Stimulated activated effector memory CD8-positive, alpha-beta T cell treated with anti-CD3 and anti-CD28 coated beads, Interleukin-12 subunit alpha, Interleukin-12 subunit beta, amount 100 ng/mL, for 72 hours (primary cell): ENCODE measurements around the gene PRCP.
"Not testable (repeated sequence)": the region's sequence is repeated elsewhere in the genome, so short reads cannot be mapped to it uniquely, and the experiment has no call there.

ENCODE experiments used
- ATAC-seq: fragments of 150-1000 bp; cut with Tn5 transposase; 2 replicates; pipeline ENCODE4 v1.10.0; 2021
- DNase-seq, 2 donors: peaks; one replicate each; pipeline ENCODE4 v3.0.0; 2021 to 2022; ENCODE audit warnings: low spot score in 2 of 2
- H3K27ac Mint-ChIP-seq: one replicate; pipeline ENCODE4 v1.8.0; 2022; ENCODE audit warnings: mild to moderate bottlenecking, mixed read lengths
- H3K36me3 Mint-ChIP-seq: one replicate; pipeline ENCODE4 v1.8.0; 2022; ENCODE audit warnings: mild to moderate bottlenecking, mixed read lengths
- H3K4me1 Mint-ChIP-seq: one replicate; pipeline ENCODE4 v1.8.0; 2022; ENCODE audit warnings: mixed read lengths
- H3K4me3 Mint-ChIP-seq: one replicate; pipeline ENCODE4 v1.8.0; 2022; ENCODE audit warnings: mild to moderate bottlenecking, mixed read lengths
- H3K9me3 Mint-ChIP-seq: one replicate; pipeline ENCODE4 v1.8.0; 2022; ENCODE audit warnings: mixed read lengths

Gene PRCP

GRCh38 chr11:82924522-82925224, 24.4 kb upstream of the PRCP start:
- no peak overlapping the region for H3K27ac Mint-ChIP-seq

GRCh38 chr11:82922396-82923173, 22.4 kb upstream of the PRCP start:
- Mint-ChIP-seq H3K36me3 (peaks cover 14% of the 10 kb centered on the region), H3K4me1 (peaks cover 35% of the 10 kb centered on the region)

More at GRCh38 chr11:82924522-82925224, 24.4 kb upstream of the PRCP start:
- Mint-ChIP-seq H3K9me3 (no peaks in the 10 kb centered on the region), H3K36me3 (peaks cover 7% of the 10 kb centered on the region), H3K4me1 (peaks cover 26% of the 10 kb centered on the region), H3K4me3 (no peak overlapping the region)
- DNase-seq: no peak
- ATAC-seq: no peak

GRCh38 chr11:82920227-82920626, 20.0 kb upstream of the PRCP start:
- Mint-ChIP-seq H3K27ac (peak overlapping the region; percentile 87), H3K4me3 (peak overlapping the region; percentile 36), H3K36me3 (peaks cover 14% of the 10 kb centered on the region), H3K4me1 (peaks cover 35% of the 10 kb centered on the region)
- not testable (repeated sequence) for H3K9me3 Mint-ChIP-seq, DNase-seq, ATAC-seq

More at GRCh38 chr11:82922396-82923173, 22.4 kb upstream of the PRCP start:
- not testable (repeated sequence) for DNase-seq, H3K4me3 Mint-ChIP-seq, H3K27ac Mint-ChIP-seq, H3K9me3 Mint-ChIP-seq, ATAC-seq

- Mint-ChIP-seq H3K4me3 (peak overlapping the region; percentile 36), H3K27ac (peak overlapping the region; percentile 87), H3K4me1 (peaks cover 35% of the 10 kb centered on the region), H3K36me3 (peaks cover 18% of the 10 kb centered on the region)
- ATAC-seq, H3K9me3 Mint-ChIP-seq, DNase-seq: not testable (repeated sequence)
Observed at GRCh38 chr11:82919786-82920185, 19.6 kb upstream of the PRCP start.

GRCh38 chr11:82909015-82909640, 8.9 kb upstream of the PRCP start:
- Mint-ChIP-seq H3K4me3 (no peak overlapping the region), H3K9me3 (no peaks in the 10 kb centered on the region), H3K4me1 (peaks cover 6% of the 10 kb centered on the region), H3K27ac (no peak overlapping the region), H3K36me3 (no peaks in the 10 kb centered on the region)
- DNase-seq: no peak
- ATAC-seq: no peak

- Mint-ChIP-seq H3K4me1 (peaks cover 7% of the 10 kb centered on the region), H3K9me3 (no peaks in the 10 kb centered on the region), H3K36me3 (no peaks in the 10 kb centered on the region), H3K27ac (peak overlapping the region; percentile 33), H3K4me3 (no peak overlapping the region)
- DNase-seq (no peak), ATAC-seq (no peak)
Observed at GRCh38 chr11:82908311-82908710, 8.1 kb upstream of the PRCP start.

- no peak for ATAC-seq
- Mint-ChIP-seq H3K9me3 (no peaks in the 10 kb centered on the region), H3K4me3 (no peak overlapping the region), H3K36me3 (no peaks in the 10 kb centered on the region), H3K27ac (peak overlapping the region; percentile 33), H3K4me1 (peaks cover 17% of the 10 kb centered on the region)
- no peak for DNase-seq
Observed at GRCh38 chr11:82907371-82907770, 7.1 kb upstream of the PRCP start.

- Mint-ChIP-seq H3K27ac (no peak overlapping the region), H3K4me3 (no peak overlapping the region), H3K9me3 (no peaks in the 10 kb centered on the region), H3K4me1 (peaks cover 21% of the 10 kb centered on the region), H3K36me3 (no peaks in the 10 kb centered on the region)
- ATAC-seq (no peak), DNase-seq (no peak)
Observed at GRCh38 chr11:82906931-82907330, 6.7 kb upstream of the PRCP start.

- no peak overlapping the region for H3K4me3 Mint-ChIP-seq
- DNase-seq (no peak), ATAC-seq (no peak)
- peaks cover 4% of the 10 kb centered on the region for H3K36me3 Mint-ChIP-seq
- H3K9me3 Mint-ChIP-seq: no peaks in the 10 kb centered on the region
- no peak overlapping the region for H3K27ac Mint-ChIP-seq
- H3K4me1 Mint-ChIP-seq: peaks cover 23% of the 10 kb centered on the region
Observed at GRCh38 chr11:82906236-82906635, 6.0 kb upstream of the PRCP start.

GRCh38 chr11:82903843-82904586, 3.8 kb upstream of the PRCP start:
- Mint-ChIP-seq H3K9me3 (no peaks in the 10 kb centered on the region), H3K4me3 (peak overlapping the region; percentile 89)
- no peak for DNase-seq

GRCh38 chr11:82902880-82903279, 2.6 kb upstream of the PRCP start:
- no peak for DNase-seq
- no peak for ATAC-seq
- peak overlapping the region; percentile 89 for H3K4me3 Mint-ChIP-seq
- H3K36me3 Mint-ChIP-seq: peaks cover 15% of the 10 kb centered on the region
- peaks cover 45% of the 10 kb centered on the region for H3K4me1 Mint-ChIP-seq
- H3K27ac Mint-ChIP-seq: no peak overlapping the region
- no peaks in the 10 kb centered on the region for H3K9me3 Mint-ChIP-seq

More at GRCh38 chr11:82903843-82904586, 3.8 kb upstream of the PRCP start:
- Mint-ChIP-seq H3K4me1 (peaks cover 41% of the 10 kb centered on the region), H3K27ac (no peak overlapping the region), H3K36me3 (peaks cover 15% of the 10 kb centered on the region)
- ATAC-seq: no peak

- Mint-ChIP-seq H3K36me3 (peaks cover 15% of the 10 kb centered on the region), H3K4me1 (peaks cover 44% of the 10 kb centered on the region), H3K9me3 (no peaks in the 10 kb centered on the region), H3K27ac (peak overlapping the region; percentile 94), H3K4me3 (peak overlapping the region; percentile 89)
- no peak for DNase-seq
- ATAC-seq: no peak
Observed at GRCh38 chr11:82901922-82902485, 1.8 kb upstream of the PRCP start.

- Mint-ChIP-seq H3K27ac (peak within 1 kb of the TSS; percentile 94), H3K4me3 (peak within 1 kb of the TSS; percentile 89), H3K4me1 (peaks cover 50% of the 10 kb centered on the region), H3K9me3 (no peaks in the 10 kb centered on the region), H3K36me3 (peaks cover 15% of the 10 kb centered on the region)
- DNase-seq (peak; percentile 71 to 93), ATAC-seq (peak; percentile 80)
Observed at GRCh38 chr11:82901165-82901921, 1.1 kb upstream of the PRCP start, which contains the start of gene DDIAS. TSS of gene DDIAS (plus strand) at chr11:82901736. CDS start at chr11:82914739, 13,003 bp downstream.

- Mint-ChIP-seq H3K4me1 (peaks cover 50% of the 10 kb centered on the region), H3K27ac (peak overlapping the region; percentile 94), H3K4me3 (peak overlapping the region; percentile 89)
Observed at GRCh38 chr11:82899957-82900276, 313 bp downstream of the PRCP start.

More at GRCh38 chr11:82899957-82900276, 313 bp downstream of the PRCP start:
- Mint-ChIP-seq H3K9me3 (no peaks in the 10 kb centered on the region), H3K36me3 (peaks cover 15% of the 10 kb centered on the region)
- ATAC-seq (no peak), DNase-seq (no peak)
